GM23248 (cell line): Measurements from ENCODE around the gene GATAD2B.

ENCODE experiments used
- EZH2 ChIP-seq: fragments of 200-600 bp; sonication (generic); IDR thresholded peaks from 2 replicates; pipeline ENCODE4 v1.6.1; 2018; ENCODE audit warnings: antibody characterized with exemption, mild to moderate bottlenecking; ENCODE audit not compliant: insufficient read depth, poor library complexity, severe bottlenecking
- EZH2phosphoT487 ChIP-seq: fragments of 200-600 bp; sonication (generic); IDR thresholded peaks from 2 replicates; pipeline ENCODE4 v1.6.1; 2018; ENCODE audit warnings: antibody characterized with exemption, moderate library complexity, mild to moderate bottlenecking, low read depth; ENCODE audit not compliant: insufficient read depth

GRCh38 chr1:153928791-153929341 is 6.1 kb upstream of the GATAD2B start:
- TF ChIP-seq EZH2 (no peak), EZH2phosphoT487 (no peak)
